PC-3 (cell line): ENCODE measurements around the gene PTPRS. TPM values are rescaled to one million over a fixed set of nuclear protein-coding genes. Genes with fewer than 3 reads are reported as not detected.

ENCODE experiments used
- ATAC-seq: fragments of 200-7000 bp; cut with Tn5 transposase; 2 replicates; pipeline ENCODE4 v1.9.1; 2020; ENCODE audit warnings: mild to moderate bottlenecking, moderate library complexity
- BruUV-seq: library from RNA; stranded (reverse); fragments of 400-500 nt; replicated peaks from 2 replicates; lab custom pipeline; 2021; lab: Mats Ljungman, UMichigan
- CTCF ChIA-PET: fragments of 300-600 bp; sonication (Branson Sonifier 250); formaldehyde crosslinking; loops from one replicate; lab custom pipeline; 2022; ENCODE audit warnings: antibody characterized with exemption; lab: Charles Lee
- POLR2A ChIA-PET: fragments of 300-600 bp; sonication (Branson Sonifier 250); formaldehyde crosslinking; loops from one replicate; lab custom pipeline; 2022; ENCODE audit warnings: antibody characterized with exemption; ENCODE audit not compliant: unreplicated experiment; lab: Charles Lee
- DNase-seq: peaks from one replicate; pipeline ENCODE4 v3.0.0-alpha.2; 2015
- H2AFZ ChIP-seq: fragments of 300-600 bp; sonication (generic); 2 replicates; pipeline ENCODE4 v1.6.0; 2016; ENCODE audit warnings: antibody characterized with exemption, low read length
- H3F3A ChIP-seq: fragments of 300-600 bp; sonication (generic); one replicate; pipeline ENCODE4 v1.6.0; 2017; ENCODE audit warnings: antibody characterized with exemption, low read length, control low read depth, mild to moderate bottlenecking; ENCODE audit not compliant: unreplicated experiment
- H3K27ac ChIP-seq: fragments of 300-600 bp; sonication (generic); 2 replicates; pipeline ENCODE4 v1.5.1; 2016; ENCODE audit warnings: mild to moderate bottlenecking, low read length
- H3K27me3 ChIP-seq: fragments of 300-600 bp; sonication (generic); 2 replicates; pipeline ENCODE4 v1.6.1; 2016; ENCODE audit warnings: low read length, mixed read lengths
- H3K36me3 ChIP-seq: fragments of 300-600 bp; sonication (generic); 2 replicates; pipeline ENCODE4 v1.6.1; 2016; ENCODE audit warnings: low read depth, mixed run types, low read length, mixed read lengths
- H3K4me1 ChIP-seq: fragments of 300-600 bp; sonication (generic); 2 replicates; pipeline ENCODE4 v1.5.1; 2016; ENCODE audit warnings: low read length; ENCODE audit not compliant: insufficient read depth
- H3K4me2 ChIP-seq: fragments of 300-600 bp; sonication (generic); 2 replicates; pipeline ENCODE4 v1.6.0; 2016; ENCODE audit warnings: low read length
- H3K4me3 ChIP-seq: fragments of 300-600 bp; sonication (generic); 2 replicates; pipeline ENCODE4 v1.5.1; 2016; ENCODE audit warnings: mild to moderate bottlenecking, low read length, mixed read lengths
- H3K79me2 ChIP-seq: fragments of 300-600 bp; sonication (generic); 2 replicates; pipeline ENCODE4 v1.6.1; 2017; ENCODE audit warnings: low read length, mixed read lengths
- H3K9ac ChIP-seq: fragments of 300-600 bp; sonication (generic); 2 replicates; pipeline ENCODE4 v1.6.0; 2016; ENCODE audit warnings: mild to moderate bottlenecking, low read length
- H3K9me2 ChIP-seq: fragments of 300-600 bp; sonication (generic); replicated peaks from 2 replicates; pipeline ENCODE4 v1.6.1; 2016; ENCODE audit warnings: mixed run types, low read length, mixed read lengths
- H3K9me3 ChIP-seq: fragments of 300-600 bp; sonication (generic); 2 replicates; pipeline ENCODE4 v1.6.1; 2016; ENCODE audit warnings: low read length, mixed read lengths
- H4K20me1 ChIP-seq: fragments of 300-600 bp; sonication (generic); 2 replicates; pipeline ENCODE4 v1.6.1; 2016; ENCODE audit warnings: low read length, mixed read lengths
- EZH2 ChIP-seq: fragments of 300-600 bp; sonication (generic); IDR thresholded peaks from one replicate; pipeline ENCODE4 v1.6.1; 2017; ENCODE audit warnings: antibody characterized with exemption, mild to moderate bottlenecking, low read length; ENCODE audit not compliant: unreplicated experiment
- EZH2phosphoT487 ChIP-seq: fragments of 300-600 bp; sonication (generic); IDR thresholded peaks from 2 replicates; pipeline ENCODE4 v1.6.1; 2018; ENCODE audit warnings: mild to moderate bottlenecking, antibody characterized with exemption, low read length, borderline replicate concordance
- intact Hi-C: fragments of 100-400 bp; cut with micrococcal nuclease; formaldehyde crosslinking; loops from 2 replicates; pipeline ENCODE4 v1.9.0; 2023
- total RNA-seq: library from RNA; depleted of rRNA; stranded (reverse); fragments of >200 nt; gene quantifications from 2 replicates; pipeline ENCODE4 v1.2.3, GENCODE V29; 2014
- TF ChIP-seq, protein P1 (sequence below): fragments of 300-600 bp; sonication (generic); conservative IDR thresholded peaks from 2 replicates; pipeline ENCODE4 v1.5.1; 2017; ENCODE audit warnings: antibody characterized with exemption, low read depth, mild to moderate bottlenecking, low read length

The PTPRS gene
- total RNA-seq, 1 experiment from 2014 or later, result 106 TPM

GRCh38 chr19:5369304-5369703, 28.7 kb upstream of the PTPRS start:
- DNase-seq (no peak), ATAC-seq (no peak)
- no peaks in the 10 kb centered on the region for H3K79me2 ChIP-seq
- intact Hi-C loops, result no loop called here
- H3K4me2 ChIP-seq, result no peak overlapping the region
- no peaks in the 10 kb centered on the region for H3K9me2 ChIP-seq
- ChIA-PET CTCF (no interaction called here), POLR2A (no interaction called here)
- TF ChIP-seq EZH2 (no peak), EZH2phosphoT487 (no peak)
- TF ChIP-seq, protein P1, sequence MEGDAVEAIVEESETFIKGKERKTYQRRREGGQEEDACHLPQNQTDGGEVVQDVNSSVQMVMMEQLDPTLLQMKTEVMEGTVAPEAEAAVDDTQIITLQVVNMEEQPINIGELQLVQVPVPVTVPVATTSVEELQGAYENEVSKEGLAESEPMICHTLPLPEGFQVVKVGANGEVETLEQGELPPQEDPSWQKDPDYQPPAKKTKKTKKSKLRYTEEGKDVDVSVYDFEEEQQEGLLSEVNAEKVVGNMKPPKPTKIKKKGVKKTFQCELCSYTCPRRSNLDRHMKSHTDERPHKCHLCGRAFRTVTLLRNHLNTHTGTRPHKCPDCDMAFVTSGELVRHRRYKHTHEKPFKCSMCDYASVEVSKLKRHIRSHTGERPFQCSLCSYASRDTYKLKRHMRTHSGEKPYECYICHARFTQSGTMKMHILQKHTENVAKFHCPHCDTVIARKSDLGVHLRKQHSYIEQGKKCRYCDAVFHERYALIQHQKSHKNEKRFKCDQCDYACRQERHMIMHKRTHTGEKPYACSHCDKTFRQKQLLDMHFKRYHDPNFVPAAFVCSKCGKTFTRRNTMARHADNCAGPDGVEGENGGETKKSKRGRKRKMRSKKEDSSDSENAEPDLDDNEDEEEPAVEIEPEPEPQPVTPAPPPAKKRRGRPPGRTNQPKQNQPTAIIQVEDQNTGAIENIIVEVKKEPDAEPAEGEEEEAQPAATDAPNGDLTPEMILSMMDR, result no peak
- H3K27me3 ChIP-seq, result peaks cover 15% of the 10 kb centered on the region; the same call in 1 of the 2 replicates
- no TSS peak for BruUV-seq
- no peaks in the 10 kb centered on the region for H4K20me1 ChIP-seq
- no peaks in the 10 kb centered on the region for H3K36me3 ChIP-seq
- H3K27ac ChIP-seq, result no peak overlapping the region
- no peak overlapping the region for H2AFZ ChIP-seq
- H3K4me1 ChIP-seq, result no peaks in the 10 kb centered on the region
- no peak overlapping the region for H3K9ac ChIP-seq
- H3K9me3 ChIP-seq, result no peaks in the 10 kb centered on the region
- H3F3A ChIP-seq, result no peaks in the 10 kb centered on the region
- no peak overlapping the region for H3K4me3 ChIP-seq

DNA sequence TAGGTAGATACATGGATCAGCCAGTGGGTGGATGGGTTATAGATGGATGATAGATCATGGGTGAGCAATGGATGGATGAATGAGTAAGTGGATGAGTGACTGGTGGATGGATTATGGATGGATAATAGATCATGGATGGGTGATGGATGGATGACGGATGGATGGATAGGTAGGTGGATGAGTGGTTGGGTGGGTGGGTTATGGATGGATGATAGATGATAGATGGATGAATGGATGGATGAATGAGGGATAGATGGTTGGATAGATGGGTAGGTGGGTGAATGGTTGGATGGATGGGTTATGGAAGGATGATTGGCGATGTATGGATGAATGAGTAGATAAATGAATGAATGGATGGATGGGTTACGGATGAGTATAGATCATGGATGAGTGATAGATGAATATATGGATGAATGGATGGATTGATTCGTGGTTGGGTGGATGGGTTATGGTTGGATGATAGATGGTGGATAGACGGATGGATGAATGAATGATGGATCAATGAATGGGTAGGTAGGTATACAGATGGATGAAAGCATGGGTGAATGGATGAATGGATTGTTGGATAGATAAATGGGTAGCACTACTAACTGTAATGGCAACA, 27.0 kb upstream of the PTPRS start:
- intact Hi-C loops, result no loop called here
- Histone ChIP-seq H3K4me2 (no peak overlapping the region), H4K20me1 (no peaks in the 10 kb centered on the region), H2AFZ (no peak overlapping the region), H3K9me2 (no peaks in the 10 kb centered on the region), H3K4me1 (no peaks in the 10 kb centered on the region), H3K27ac (no peak overlapping the region), H3K27me3 (peaks cover 14% of the 10 kb centered on the region; the same call in 1 of the 2 replicates), H3K9me3 (no peaks in the 10 kb centered on the region), H3K9ac (no peak overlapping the region), H3K79me2 (no peaks in the 10 kb centered on the region), H3K36me3 (no peaks in the 10 kb centered on the region), H3F3A (no peaks in the 10 kb centered on the region), H3K4me3 (no peak overlapping the region)
- ChIA-PET CTCF (no interaction called here), POLR2A (interaction anchor here (0.7 kb wide), 1 partner anchor 309 kb away, joined by 10 read pairs; no protein-coding TSS in a partner anchor)
- ATAC-seq (no peak), DNase-seq (no peak)
- no TSS peak for BruUV-seq
- no peak for TF ChIP-seq EZH2
- no peak for TF ChIP-seq EZH2phosphoT487
- TF ChIP-seq, protein P1, result no peak

DNA sequence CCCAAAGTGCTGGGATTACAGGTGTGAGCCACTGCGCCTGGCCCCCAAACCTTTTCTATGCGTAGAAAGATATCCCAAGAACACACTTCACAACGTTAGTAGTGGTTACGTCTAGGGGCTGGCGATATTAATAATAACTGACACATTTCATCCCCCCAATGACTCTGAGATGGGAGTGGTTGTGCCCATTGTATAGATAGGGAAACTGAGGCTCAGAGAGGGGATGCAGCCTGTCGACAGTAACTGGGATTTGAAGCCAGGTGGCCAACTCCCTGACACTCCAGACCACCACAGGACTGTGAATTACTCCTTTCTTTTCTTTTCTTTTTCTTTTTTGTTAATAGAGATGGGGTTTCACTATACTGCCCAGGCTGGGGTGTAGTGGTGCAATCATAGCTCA, 25.3 kb upstream of the PTPRS start:
- intact Hi-C loops, result no loop called here
- H2AFZ ChIP-seq, result no peak overlapping the region
- no peaks in the 10 kb centered on the region for H3K9me2 ChIP-seq
- BruUV-seq, result no TSS peak
- no peak for DNase-seq
- no peak overlapping the region for H3K4me2 ChIP-seq
- H3K4me1 ChIP-seq, result peaks cover under 1% of the 10 kb centered on the region; the same call in 1 of the 2 replicates
- H3K4me3 ChIP-seq, result no peak overlapping the region
- no peaks in the 10 kb centered on the region for H3K9me3 ChIP-seq
- H3K9ac ChIP-seq, result no peak overlapping the region
- POLR2A ChIA-PET, result no interaction called here
- no peaks in the 10 kb centered on the region for H4K20me1 ChIP-seq
- no peaks in the 10 kb centered on the region for H3K36me3 ChIP-seq
- no peaks in the 10 kb centered on the region for H3F3A ChIP-seq
- peaks cover 9% of the 10 kb centered on the region; the same call in 1 of the 2 replicates for H3K27me3 ChIP-seq
- H3K27ac ChIP-seq, result no peak overlapping the region
- CTCF ChIA-PET, result no interaction called here
- no peak for ATAC-seq
- TF ChIP-seq EZH2phosphoT487 (no peak), EZH2 (no peak)
- TF ChIP-seq, protein P1, result no peak
- no peaks in the 10 kb centered on the region for H3K79me2 ChIP-seq
